HEK293 (cell line): ENCODE measurements around the gene HOXA4.
A peak's percentile ranks its signal among the peaks of the same experiment; 100 is the strongest.

Source experiments
- MEIS1 ChIP-seq: sonication (generic); formaldehyde crosslinking; IDR thresholded peaks from 2 replicates; pipeline ENCODE4 v1.8.1; 2022; ENCODE audit warnings: missing genetic modification reagents, mild to moderate bottlenecking, borderline replicate concordance
- ZBTB7A ChIP-seq: fragments of 450-650 bp; formaldehyde crosslinking; IDR thresholded peaks from 2 replicates; pipeline ENCODE4 v1.5.1; 2016; ENCODE audit warnings: low read depth, missing biosample characterization, missing genetic modification characterization
- ZNF133 ChIP-seq: fragments of 450-650 bp; formaldehyde crosslinking; IDR thresholded peaks from 2 replicates; pipeline ENCODE4 v1.5.1; 2016; ENCODE audit warnings: missing biosample characterization, missing genetic modification characterization
- ZNF155 ChIP-seq: fragments of 450-650 bp; formaldehyde crosslinking; IDR thresholded peaks from 2 replicates; pipeline ENCODE4 v1.5.1; 2016; ENCODE audit warnings: missing biosample characterization, missing genetic modification characterization
- ZNF16 ChIP-seq: fragments of 450-650 bp; formaldehyde crosslinking; IDR thresholded peaks from 2 replicates; pipeline ENCODE4 v1.5.1; 2016; ENCODE audit warnings: low read depth, missing biosample characterization, missing genetic modification characterization
- ZNF274 ChIP-seq, 2 experiments: fragments of 200-500 bp in 1 of 2; fragments of 450-650 bp in 1 of 2; sonication (Bioruptor generic) in 1 of 2; formaldehyde crosslinking in 1 of 2; IDR thresholded peaks; 2 replicates each; pipeline versions ENCODE4 v1.5.1 to v1.6.1; 2014 to 2016; ENCODE audit warnings: borderline replicate concordance in 1 of 2, inconsistent platforms in 1 of 2, low read length in 1 of 2, missing biosample characterization in 1 of 2, missing genetic modification characterization in 1 of 2
- ZNF501 ChIP-seq: fragments of 450-650 bp; formaldehyde crosslinking; IDR thresholded peaks from 2 replicates; pipeline ENCODE4 v1.5.1; 2016; ENCODE audit warnings: missing biosample characterization, missing genetic modification characterization
- ZNF561 ChIP-seq: fragments of 450-650 bp; IDR thresholded peaks from 2 replicates; pipeline ENCODE4 v1.5.1; 2018; ENCODE audit warnings: missing biosample characterization, missing genetic modification characterization, borderline replicate concordance
- ZNF623 ChIP-seq: fragments of 450-650 bp; formaldehyde crosslinking; IDR thresholded peaks from 2 replicates; pipeline ENCODE4 v1.5.1; 2016; ENCODE audit warnings: missing biosample characterization, missing genetic modification characterization
- ZNF624 ChIP-seq: fragments of 450-650 bp; formaldehyde crosslinking; IDR thresholded peaks from 2 replicates; pipeline ENCODE4 v1.5.1; 2017; ENCODE audit warnings: missing biosample characterization, missing genetic modification characterization
- ZNF626 ChIP-seq: fragments of 450-650 bp; sonication (Bioruptor Pico); formaldehyde crosslinking; IDR thresholded peaks from 2 replicates; pipeline ENCODE4 v1.5.1; 2018; ENCODE audit warnings: missing biosample characterization, missing genetic modification characterization, inconsistent platforms
- ZNF629 ChIP-seq: fragments of 450-650 bp; formaldehyde crosslinking; IDR thresholded peaks from 2 replicates; pipeline ENCODE4 v1.5.1; 2017; ENCODE audit warnings: missing biosample characterization, missing genetic modification characterization
- ZNF791 ChIP-seq: fragments of 450-650 bp; formaldehyde crosslinking; IDR thresholded peaks from 2 replicates; pipeline ENCODE4 v1.5.1; 2016; ENCODE audit warnings: missing biosample characterization, missing genetic modification characterization
- ZNF843 ChIP-seq: fragments of 450-650 bp; formaldehyde crosslinking; IDR thresholded peaks from 2 replicates; pipeline ENCODE4 v1.5.1; 2016; ENCODE audit warnings: missing biosample characterization, missing genetic modification characterization
- TF ChIP-seq, protein P1 (sequence below): fragments of 450-650 bp; formaldehyde crosslinking; IDR thresholded peaks from 2 replicates; pipeline ENCODE4 v1.5.1; 2016; ENCODE audit warnings: missing biosample characterization, missing genetic modification characterization
- TF ChIP-seq, protein P2 (sequence below): fragments of 450-650 bp; formaldehyde crosslinking; IDR thresholded peaks from 2 replicates; pipeline ENCODE4 v1.5.1; 2016; ENCODE audit warnings: missing biosample characterization, missing genetic modification characterization
- TF ChIP-seq, protein P3 (sequence below): fragments of 450-650 bp; formaldehyde crosslinking; IDR thresholded peaks from 2 replicates; pipeline ENCODE4 v1.5.1; 2016; ENCODE audit warnings: missing biosample characterization, missing genetic modification characterization
- TF ChIP-seq, protein P4 (sequence below): fragments of 450-650 bp; formaldehyde crosslinking; optimal IDR thresholded peaks from 2 replicates; pipeline ENCODE3; 2016; ENCODE audit warnings: missing biosample characterization, mild to moderate bottlenecking, missing genetic modification characterization
- TF ChIP-seq, protein P5 (sequence below): fragments of 450-650 bp; formaldehyde crosslinking; conservative IDR thresholded peaks from 2 replicates; pipeline ENCODE4 v1.5.1; 2016; ENCODE audit warnings: low read depth, missing biosample characterization, missing genetic modification characterization
- TF ChIP-seq, protein P6 (sequence below): fragments of 450-650 bp; formaldehyde crosslinking; IDR thresholded peaks from 2 replicates; pipeline ENCODE4 v1.5.1; 2016; ENCODE audit warnings: missing biosample characterization, missing genetic modification characterization
- TF ChIP-seq, protein P7 (sequence below): fragments of 450-650 bp; formaldehyde crosslinking; IDR thresholded peaks from 2 replicates; pipeline ENCODE4 v1.5.1; 2017; ENCODE audit warnings: missing biosample characterization, missing genetic modification characterization

The HOXA4 gene

DNA sequence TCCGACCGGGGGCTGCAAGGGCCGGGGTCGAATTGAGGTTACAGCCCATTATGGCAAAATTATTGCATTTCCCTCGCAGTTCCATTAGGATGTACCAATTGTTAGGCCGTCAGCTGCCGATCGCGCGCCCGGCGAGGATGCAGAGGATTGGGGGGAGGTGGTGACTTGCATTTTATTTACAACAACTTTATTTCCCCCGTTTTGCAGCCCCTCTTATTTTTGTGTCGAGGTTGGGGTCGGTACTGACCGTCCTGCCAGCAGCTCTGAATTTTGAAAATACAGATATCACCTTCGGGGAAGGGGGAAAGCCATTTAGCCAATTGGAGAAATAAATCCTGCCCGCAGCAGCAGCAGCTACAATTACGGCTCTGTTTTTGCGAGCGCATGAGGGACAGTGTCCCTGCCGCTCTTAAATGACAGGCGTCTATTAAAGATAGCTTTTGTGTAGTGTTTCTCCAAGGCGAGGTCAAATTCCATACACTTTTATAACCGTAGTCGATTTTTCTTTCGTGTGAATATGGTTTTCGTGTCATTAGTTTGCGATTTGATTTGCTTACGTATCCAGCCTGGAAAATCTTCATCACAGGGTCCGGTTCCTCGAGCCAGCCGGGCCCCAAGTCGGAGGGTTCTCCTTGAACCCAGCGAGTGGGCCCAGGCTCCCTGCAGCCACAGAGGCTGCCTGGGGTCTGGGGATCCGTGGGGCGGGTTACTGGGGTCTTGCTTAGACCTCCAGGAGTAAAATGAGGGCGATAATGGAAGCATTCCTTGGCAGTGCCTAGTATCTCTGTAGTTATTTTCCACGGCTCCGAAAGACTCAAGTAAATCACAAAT lies 13.6 kb upstream of the HOXA4 start (continued):
- no peak for TF ChIP-seq ZNF274 (IDR thresholded peaks at IDR 0.05; ENCODE audit: low read length)
- TF ChIP-seq ZNF274 (tag by site-specific recombination; IDR thresholded peaks at IDR 0.05; ENCODE audit: borderline replicate concordance) = no peak
- 0 out of 2 replicates have a peak, but pooled peaks have one; percentile 35 for TF ChIP-seq ZNF501
- no peak for TF ChIP-seq ZNF624 (tag by site-specific recombination)
- TF ChIP-seq ZNF843 (tag by site-specific recombination) = 0 out of 2 replicates have a peak, but pooled peaks have one; percentile 22
- TF ChIP-seq ZNF629 (tag by site-specific recombination) = peak; percentile 48; the same call in 1 of the 2 replicates
- TF ChIP-seq, protein P1, sequence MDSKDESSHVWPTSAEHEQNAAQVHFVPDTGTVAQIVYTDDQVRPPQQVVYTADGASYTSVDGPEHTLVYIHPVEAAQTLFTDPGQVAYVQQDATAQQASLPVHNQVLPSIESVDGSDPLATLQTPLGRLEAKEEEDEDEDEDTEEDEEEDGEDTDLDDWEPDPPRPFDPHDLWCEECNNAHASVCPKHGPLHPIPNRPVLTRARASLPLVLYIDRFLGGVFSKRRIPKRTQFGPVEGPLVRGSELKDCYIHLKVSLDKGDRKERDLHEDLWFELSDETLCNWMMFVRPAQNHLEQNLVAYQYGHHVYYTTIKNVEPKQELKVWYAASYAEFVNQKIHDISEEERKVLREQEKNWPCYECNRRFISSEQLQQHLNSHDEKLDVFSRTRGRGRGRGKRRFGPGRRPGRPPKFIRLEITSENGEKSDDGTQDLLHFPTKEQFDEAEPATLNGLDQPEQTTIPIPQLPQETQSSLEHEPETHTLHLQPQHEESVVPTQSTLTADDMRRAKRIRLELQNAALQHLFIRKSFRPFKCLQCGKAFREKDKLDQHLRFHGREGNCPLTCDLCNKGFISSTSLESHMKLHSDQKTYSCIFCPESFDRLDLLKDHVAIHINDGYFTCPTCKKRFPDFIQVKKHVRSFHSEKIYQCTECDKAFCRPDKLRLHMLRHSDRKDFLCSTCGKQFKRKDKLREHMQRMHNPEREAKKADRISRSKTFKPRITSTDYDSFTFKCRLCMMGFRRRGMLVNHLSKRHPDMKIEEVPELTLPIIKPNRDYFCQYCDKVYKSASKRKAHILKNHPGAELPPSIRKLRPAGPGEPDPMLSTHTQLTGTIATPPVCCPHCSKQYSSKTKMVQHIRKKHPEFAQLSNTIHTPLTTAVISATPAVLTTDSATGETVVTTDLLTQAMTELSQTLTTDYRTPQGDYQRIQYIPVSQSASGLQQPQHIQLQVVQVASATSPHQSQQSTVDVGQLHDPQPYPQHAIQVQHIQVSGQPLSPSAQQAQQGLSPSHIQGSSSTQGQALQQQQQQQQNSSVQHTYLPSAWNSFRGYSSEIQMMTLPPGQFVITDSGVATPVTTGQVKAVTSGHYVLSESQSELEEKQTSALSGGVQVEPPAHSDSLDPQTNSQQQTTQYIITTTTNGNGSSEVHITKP (tag by site-specific recombination) = peak; percentile 76
- no peak; the same call in 1 of the 2 replicates for TF ChIP-seq ZNF561
- TF ChIP-seq, protein P2, sequence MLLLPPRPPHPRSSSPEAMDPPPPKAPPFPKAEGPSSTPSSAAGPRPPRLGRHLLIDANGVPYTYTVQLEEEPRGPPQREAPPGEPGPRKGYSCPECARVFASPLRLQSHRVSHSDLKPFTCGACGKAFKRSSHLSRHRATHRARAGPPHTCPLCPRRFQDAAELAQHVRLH (tag by site-specific recombination) = no peak
- TF ChIP-seq ZNF791 (tag by site-specific recombination) = no peak
- TF ChIP-seq MEIS1 (CRISPR knock-in tag) = no peak
- no peak for TF ChIP-seq ZNF626
- TF ChIP-seq, protein P3, sequence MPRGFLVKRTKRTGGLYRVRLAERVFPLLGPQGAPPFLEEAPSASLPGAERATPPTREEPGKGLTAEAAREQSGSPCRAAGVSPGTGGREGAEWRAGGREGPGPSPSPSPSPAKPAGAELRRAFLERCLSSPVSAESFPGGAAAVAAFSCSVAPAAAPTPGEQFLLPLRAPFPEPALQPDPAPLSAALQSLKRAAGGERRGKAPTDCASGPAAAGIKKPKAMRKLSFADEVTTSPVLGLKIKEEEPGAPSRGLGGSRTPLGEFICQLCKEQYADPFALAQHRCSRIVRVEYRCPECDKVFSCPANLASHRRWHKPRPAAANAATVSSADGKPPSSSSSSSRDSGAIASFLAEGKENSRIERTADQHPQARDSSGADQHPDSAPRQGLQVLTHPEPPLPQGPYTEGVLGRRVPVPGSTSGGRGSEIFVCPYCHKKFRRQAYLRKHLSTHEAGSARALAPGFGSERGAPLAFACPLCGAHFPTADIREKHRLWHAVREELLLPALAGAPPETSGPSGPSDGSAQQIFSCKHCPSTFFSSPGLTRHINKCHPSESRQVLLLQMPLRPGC (tag by site-specific recombination) = no peak
- TF ChIP-seq ZNF623 (tag by site-specific recombination) = no peak
- TF ChIP-seq, protein P4, sequence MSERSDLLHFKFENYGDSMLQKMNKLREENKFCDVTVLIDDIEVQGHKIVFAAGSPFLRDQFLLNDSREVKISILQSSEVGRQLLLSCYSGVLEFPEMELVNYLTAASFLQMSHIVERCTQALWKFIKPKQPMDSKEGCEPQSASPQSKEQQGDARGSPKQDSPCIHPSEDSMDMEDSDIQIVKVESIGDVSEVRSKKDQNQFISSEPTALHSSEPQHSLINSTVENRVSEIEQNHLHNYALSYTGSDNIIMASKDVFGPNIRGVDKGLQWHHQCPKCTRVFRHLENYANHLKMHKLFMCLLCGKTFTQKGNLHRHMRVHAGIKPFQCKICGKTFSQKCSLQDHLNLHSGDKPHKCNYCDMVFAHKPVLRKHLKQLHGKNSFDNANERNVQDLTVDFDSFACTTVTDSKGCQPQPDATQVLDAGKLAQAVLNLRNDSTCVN (tag by site-specific recombination) = no peak
- TF ChIP-seq, protein P5, sequence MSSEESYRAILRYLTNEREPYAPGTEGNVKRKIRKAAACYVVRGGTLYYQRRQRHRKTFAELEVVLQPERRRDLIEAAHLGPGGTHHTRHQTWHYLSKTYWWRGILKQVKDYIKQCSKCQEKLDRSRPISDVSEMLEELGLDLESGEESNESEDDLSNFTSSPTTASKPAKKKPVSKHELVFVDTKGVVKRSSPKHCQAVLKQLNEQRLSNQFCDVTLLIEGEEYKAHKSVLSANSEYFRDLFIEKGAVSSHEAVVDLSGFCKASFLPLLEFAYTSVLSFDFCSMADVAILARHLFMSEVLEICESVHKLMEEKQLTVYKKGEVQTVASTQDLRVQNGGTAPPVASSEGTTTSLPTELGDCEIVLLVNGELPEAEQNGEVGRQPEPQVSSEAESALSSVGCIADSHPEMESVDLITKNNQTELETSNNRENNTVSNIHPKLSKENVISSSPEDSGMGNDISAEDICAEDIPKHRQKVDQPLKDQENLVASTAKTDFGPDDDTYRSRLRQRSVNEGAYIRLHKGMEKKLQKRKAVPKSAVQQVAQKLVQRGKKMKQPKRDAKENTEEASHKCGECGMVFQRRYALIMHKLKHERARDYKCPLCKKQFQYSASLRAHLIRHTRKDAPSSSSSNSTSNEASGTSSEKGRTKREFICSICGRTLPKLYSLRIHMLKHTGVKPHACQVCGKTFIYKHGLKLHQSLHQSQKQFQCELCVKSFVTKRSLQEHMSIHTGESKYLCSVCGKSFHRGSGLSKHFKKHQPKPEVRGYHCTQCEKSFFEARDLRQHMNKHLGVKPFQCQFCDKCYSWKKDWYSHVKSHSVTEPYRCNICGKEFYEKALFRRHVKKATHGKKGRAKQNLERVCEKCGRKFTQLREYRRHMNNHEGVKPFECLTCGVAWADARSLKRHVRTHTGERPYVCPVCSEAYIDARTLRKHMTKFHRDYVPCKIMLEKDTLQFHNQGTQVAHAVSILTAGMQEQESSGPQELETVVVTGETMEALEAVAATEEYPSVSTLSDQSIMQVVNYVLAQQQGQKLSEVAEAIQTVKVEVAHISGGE (tag by site-specific recombination) = no peak
- TF ChIP-seq, protein P6, sequence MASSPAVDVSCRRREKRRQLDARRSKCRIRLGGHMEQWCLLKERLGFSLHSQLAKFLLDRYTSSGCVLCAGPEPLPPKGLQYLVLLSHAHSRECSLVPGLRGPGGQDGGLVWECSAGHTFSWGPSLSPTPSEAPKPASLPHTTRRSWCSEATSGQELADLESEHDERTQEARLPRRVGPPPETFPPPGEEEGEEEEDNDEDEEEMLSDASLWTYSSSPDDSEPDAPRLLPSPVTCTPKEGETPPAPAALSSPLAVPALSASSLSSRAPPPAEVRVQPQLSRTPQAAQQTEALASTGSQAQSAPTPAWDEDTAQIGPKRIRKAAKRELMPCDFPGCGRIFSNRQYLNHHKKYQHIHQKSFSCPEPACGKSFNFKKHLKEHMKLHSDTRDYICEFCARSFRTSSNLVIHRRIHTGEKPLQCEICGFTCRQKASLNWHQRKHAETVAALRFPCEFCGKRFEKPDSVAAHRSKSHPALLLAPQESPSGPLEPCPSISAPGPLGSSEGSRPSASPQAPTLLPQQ (tag by site-specific recombination) = no peak
- TF ChIP-seq, protein P7, sequence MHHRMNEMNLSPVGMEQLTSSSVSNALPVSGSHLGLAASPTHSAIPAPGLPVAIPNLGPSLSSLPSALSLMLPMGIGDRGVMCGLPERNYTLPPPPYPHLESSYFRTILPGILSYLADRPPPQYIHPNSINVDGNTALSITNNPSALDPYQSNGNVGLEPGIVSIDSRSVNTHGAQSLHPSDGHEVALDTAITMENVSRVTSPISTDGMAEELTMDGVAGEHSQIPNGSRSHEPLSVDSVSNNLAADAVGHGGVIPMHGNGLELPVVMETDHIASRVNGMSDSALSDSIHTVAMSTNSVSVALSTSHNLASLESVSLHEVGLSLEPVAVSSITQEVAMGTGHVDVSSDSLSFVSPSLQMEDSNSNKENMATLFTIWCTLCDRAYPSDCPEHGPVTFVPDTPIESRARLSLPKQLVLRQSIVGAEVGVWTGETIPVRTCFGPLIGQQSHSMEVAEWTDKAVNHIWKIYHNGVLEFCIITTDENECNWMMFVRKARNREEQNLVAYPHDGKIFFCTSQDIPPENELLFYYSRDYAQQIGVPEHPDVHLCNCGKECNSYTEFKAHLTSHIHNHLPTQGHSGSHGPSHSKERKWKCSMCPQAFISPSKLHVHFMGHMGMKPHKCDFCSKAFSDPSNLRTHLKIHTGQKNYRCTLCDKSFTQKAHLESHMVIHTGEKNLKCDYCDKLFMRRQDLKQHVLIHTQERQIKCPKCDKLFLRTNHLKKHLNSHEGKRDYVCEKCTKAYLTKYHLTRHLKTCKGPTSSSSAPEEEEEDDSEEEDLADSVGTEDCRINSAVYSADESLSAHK (tag by site-specific recombination) = peak; percentile 73
- no peak; the same call in 1 of the 2 replicates for TF ChIP-seq ZBTB7A
- TF ChIP-seq ZNF155 (tag by site-specific recombination) = no peak
- TF ChIP-seq ZNF16 (tag by site-specific recombination) = no peak
- TF ChIP-seq ZNF133 (tag by site-specific recombination) = no peak
